ENCODE measurements around the gene CDH10.

The CDH10 gene

GRCh38 chr5:24589566-24589965 is 55.2 kb downstream of the CDH10 start:
- no peak overlapping the region for H3K4me3 ChIP-seq (replicated peaks; ENCODE audit: low read depth, low read length)
- no peak for DNase-seq (ENCODE audit: extremely low read depth, low read depth)
- TF ChIP-seq CTCF (IDR thresholded peaks at IDR 0.05; ENCODE audit: low read depth, low read length, missing control alignments): no peak

- DNase-seq (ENCODE audit: extremely low read depth, low read depth): no peak
- TF ChIP-seq CTCF (IDR thresholded peaks at IDR 0.05; ENCODE audit: low read depth, low read length, missing control alignments): no peak
- no peak overlapping the region for H3K4me3 ChIP-seq (replicated peaks; ENCODE audit: low read depth, low read length)
Observed at GRCh38 chr5:24585751-24586150, 59.0 kb downstream of the CDH10 start.

- no peak overlapping the region for H3K4me3 ChIP-seq (replicated peaks; ENCODE audit: low read depth, low read length)
- DNase-seq (ENCODE audit: extremely low read depth, low read depth): no peak
- no peak for TF ChIP-seq CTCF (IDR thresholded peaks at IDR 0.05; ENCODE audit: low read depth, low read length, missing control alignments)
Observed at GRCh38 chr5:24571302-24571701, 73.5 kb downstream of the CDH10 start.

- no peak for TF ChIP-seq CTCF (IDR thresholded peaks at IDR 0.05; ENCODE audit: low read depth, low read length, missing control alignments)
- H3K4me3 ChIP-seq (replicated peaks; ENCODE audit: low read depth, low read length): no peak overlapping the region
- no peak for DNase-seq (ENCODE audit: extremely low read depth, low read depth)
Observed at GRCh38 chr5:24566933-24567332, 77.8 kb downstream of the CDH10 start.

GRCh38 chr5:24555229-24555628 is 89.5 kb downstream of the CDH10 start:
- no peak for TF ChIP-seq CTCF (IDR thresholded peaks at IDR 0.05; ENCODE audit: low read depth, low read length, missing control alignments)

GRCh38 chr5:24547132-24547531 is 97.6 kb downstream of the CDH10 start:
- no peak overlapping the region for H3K4me3 ChIP-seq (replicated peaks; ENCODE audit: low read depth, low read length)
- TF ChIP-seq CTCF (IDR thresholded peaks at IDR 0.05; ENCODE audit: low read depth, low read length, missing control alignments): no peak
- no peak for DNase-seq (ENCODE audit: extremely low read depth, low read depth)

More at GRCh38 chr5:24555229-24555628, 89.5 kb downstream of the CDH10 start:
- DNase-seq (ENCODE audit: extremely low read depth, low read depth): no peak
- H3K4me3 ChIP-seq (replicated peaks; ENCODE audit: low read depth, low read length): no peak overlapping the region

- DNase-seq (ENCODE audit: extremely low read depth, low read depth): no peak
- TF ChIP-seq CTCF (IDR thresholded peaks at IDR 0.05; ENCODE audit: low read depth, low read length, missing control alignments): no peak
- no peak overlapping the region for H3K4me3 ChIP-seq (replicated peaks; ENCODE audit: low read depth, low read length)
Observed at GRCh38 chr5:24539613-24540012, 105.2 kb downstream of the CDH10 start.

Measured in HFF-Myc (cell line).